ENCODE data around the gene ITGA2. TPM values are rescaled to one million over a fixed set of nuclear protein-coding genes. Genes with fewer than 3 reads are reported as not detected.

ITGA2 gene
- total and polyA plus RNA-seq, 5 experiments from 2014 or later: 0.06 to 0.19 TPM; not detected in 3

- Mint-ChIP-seq H3K36me3 (no peaks in the 10 kb centered on the region), H3K4me3 (no peak overlapping the region), H3K27me3 (no peaks in the 10 kb centered on the region), H3K4me1 (peaks cover 5 to 25% (median 10%) of the 10 kb centered on the region in 4 donors), H3K9me3 (no peaks in the 10 kb centered on the region), H3K27ac (peak overlapping the region in 1 of 10 donors; percentile 6)
- POLR2A ChIA-PET: interaction anchor here (1.7 kb wide), 1 partner anchor 10 kb away, joined by 3 read pairs; no protein-coding TSS in a partner anchor
- no peak for DNase-seq
- ATAC-seq: no peak
Observed at GRCh38 chr5:53029608-53030007, 40.5 kb downstream of the ITGA2 start.

DNA sequence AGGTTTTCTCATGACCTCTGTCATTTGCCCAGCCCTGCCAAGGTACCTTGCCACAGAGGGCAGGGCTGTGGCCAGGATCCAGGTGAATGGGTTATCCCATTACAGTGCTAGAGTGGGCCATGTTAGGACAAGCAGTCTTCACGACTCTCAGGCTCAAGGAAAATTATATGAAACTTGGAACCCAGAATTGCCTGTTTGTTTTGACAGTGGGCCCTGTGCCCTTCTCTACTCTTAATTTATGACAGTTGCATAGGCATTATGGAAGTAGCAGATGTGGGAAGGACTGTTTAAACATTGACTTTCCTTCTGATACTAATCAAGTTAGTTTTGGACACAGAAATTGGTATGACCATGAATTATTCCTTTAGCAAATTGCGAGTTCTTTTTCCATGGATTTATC is 41.7 kb downstream of the ITGA2 start:
- H3K36me3 Mint-ChIP-seq: no peaks in the 10 kb centered on the region
- POLR2A ChIA-PET: no interaction called here
- H3K9me3 Mint-ChIP-seq: no peaks in the 10 kb centered on the region
- H3K4me3 Mint-ChIP-seq: no peak overlapping the region
- H3K4me1 Mint-ChIP-seq: peaks cover 5 to 25% (median 10%) of the 10 kb centered on the region in 4 donors
- DNase-seq: no peak
- peak overlapping the region in 8 of 10 donors; percentile 20 to 89 (median 50) for H3K27ac Mint-ChIP-seq
- ATAC-seq: no peak
- H3K27me3 Mint-ChIP-seq: no peaks in the 10 kb centered on the region

DNA sequence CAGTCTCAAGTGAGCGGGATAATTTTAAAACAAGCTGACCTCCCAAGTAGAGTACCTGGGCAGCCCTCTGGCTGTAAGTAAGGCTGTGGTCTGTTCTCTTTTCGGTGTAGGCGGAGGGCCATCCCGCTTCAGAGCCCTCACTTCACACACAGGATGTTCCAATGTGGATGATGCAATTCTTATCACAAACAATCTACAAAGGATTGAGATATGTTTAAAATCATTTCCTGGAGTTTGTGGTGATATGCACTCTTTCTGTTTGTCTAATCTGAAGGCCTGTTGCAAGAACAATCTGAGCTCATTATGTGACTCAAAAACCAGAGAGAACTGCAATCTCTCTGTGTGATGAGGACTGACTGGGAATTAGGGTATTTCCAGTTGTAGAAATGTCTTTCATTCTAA is 42.5 kb downstream of the ITGA2 start:
- no peaks in the 10 kb centered on the region for H3K9me3 Mint-ChIP-seq
- peak overlapping the region in 6 of 10 donors; percentile 4 to 56 (median 36) for H3K4me3 Mint-ChIP-seq
- peak in 2 of 10 donors; percentile 35 to 58 for DNase-seq
- H3K27ac Mint-ChIP-seq: peak overlapping the region in 9 of 10 donors; percentile 4 to 89 (median 68)
- no peaks in the 10 kb centered on the region for H3K27me3 Mint-ChIP-seq
- ATAC-seq: peak; percentile 68
- POLR2A ChIA-PET: no interaction called here
- H3K4me1 Mint-ChIP-seq: peaks cover 5 to 25% (median 10%) of the 10 kb centered on the region in 4 donors
- H3K36me3 Mint-ChIP-seq: no peaks in the 10 kb centered on the region

- DNase-seq (no peak), ATAC-seq (no peak)
- no peaks in the 10 kb centered on the region for H3K27me3 Mint-ChIP-seq
- POLR2A ChIA-PET: no interaction called here
- peak overlapping the region in 5 of 10 donors; percentile 18 to 88 (median 56) for H3K27ac Mint-ChIP-seq
- peaks cover 5 to 25% (median 10%) of the 10 kb centered on the region in 4 donors for H3K4me1 Mint-ChIP-seq
- H3K4me3 Mint-ChIP-seq: peak overlapping the region in 2 of 10 donors; percentile 7 to 36
- H3K9me3 Mint-ChIP-seq: no peaks in the 10 kb centered on the region
- H3K36me3 Mint-ChIP-seq: no peaks in the 10 kb centered on the region
Observed at GRCh38 chr5:53032188-53032587, 43.0 kb downstream of the ITGA2 start.

- ATAC-seq (no peak), DNase-seq (no peak)
- Mint-ChIP-seq H3K4me1 (peaks cover 5 to 27% (median 13%) of the 10 kb centered on the region in 4 donors), H3K27ac (no peak overlapping the region), H3K4me3 (no peak overlapping the region), H3K36me3 (no peaks in the 10 kb centered on the region), H3K9me3 (no peaks in the 10 kb centered on the region), H3K27me3 (peaks cover 0 to 4% (median 0%) of the 10 kb centered on the region in 5 donors)
- POLR2A ChIA-PET: no interaction called here
Observed at GRCh38 chr5:53034832-53035231, 45.7 kb downstream of the ITGA2 start.

- POLR2A ChIA-PET: no interaction called here
- peaks cover 0 to 4% (median 0%) of the 10 kb centered on the region in 5 donors for H3K27me3 Mint-ChIP-seq
- no peaks in the 10 kb centered on the region for H3K36me3 Mint-ChIP-seq
- DNase-seq: no peak
- H3K4me1 Mint-ChIP-seq: peaks cover 5 to 31% (median 21%) of the 10 kb centered on the region in 4 donors
- no peaks in the 10 kb centered on the region for H3K9me3 Mint-ChIP-seq
- H3K4me3 Mint-ChIP-seq: no peak overlapping the region
- H3K27ac Mint-ChIP-seq: no peak overlapping the region
- ATAC-seq: no peak
Observed at GRCh38 chr5:53035868-53036381, 46.8 kb downstream of the ITGA2 start.

DNA sequence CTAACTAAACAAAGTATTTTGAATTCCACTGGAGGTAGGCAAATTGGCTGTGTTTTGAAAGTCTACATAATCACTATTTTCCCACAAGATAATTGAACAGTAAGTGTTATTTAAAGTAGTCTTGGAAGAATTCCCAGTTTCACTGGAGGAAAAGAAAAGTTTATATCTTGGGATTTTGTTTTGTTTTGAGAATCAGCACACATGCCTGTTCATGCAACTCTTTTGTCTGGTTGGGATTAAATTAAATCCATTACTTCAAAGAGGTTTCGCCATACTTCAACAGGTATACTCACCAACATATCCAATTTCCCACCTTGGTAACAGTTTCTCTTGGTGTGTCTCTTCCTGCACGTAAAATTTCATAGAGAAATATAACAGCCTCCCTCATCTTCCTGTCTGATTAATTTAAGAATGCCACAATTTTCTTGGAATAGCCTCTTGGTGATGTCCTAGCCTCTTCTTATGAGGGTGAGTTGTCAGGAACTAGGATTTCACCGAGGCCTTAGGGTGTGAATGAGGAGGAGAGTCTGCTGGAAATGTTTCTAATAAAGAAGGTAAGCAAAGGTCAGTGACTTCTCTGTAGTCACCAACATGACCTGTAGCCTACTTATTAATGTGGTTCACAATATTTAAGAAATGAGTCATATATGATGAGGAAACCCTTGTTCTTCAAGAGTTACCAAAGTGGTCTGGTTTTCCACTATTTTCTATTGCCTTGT is 48.1 kb downstream of the ITGA2 start:
- POLR2A ChIA-PET: interaction anchor here (0.6 kb wide), 1 partner anchor 280 kb away, joined by 3 read pairs; no protein-coding TSS in a partner anchor
- no peak for ATAC-seq
- no peak overlapping the region for H3K4me3 Mint-ChIP-seq
- no peak for DNase-seq
- H3K36me3 Mint-ChIP-seq: no peaks in the 10 kb centered on the region
- no peak overlapping the region for H3K27ac Mint-ChIP-seq
- peaks cover 0 to 28% (median 18%) of the 10 kb centered on the region in 4 donors for H3K4me1 Mint-ChIP-seq
- peaks cover 0 to 4% (median 0%) of the 10 kb centered on the region in 5 donors for H3K27me3 Mint-ChIP-seq
- H3K9me3 Mint-ChIP-seq: no peaks in the 10 kb centered on the region

- Mint-ChIP-seq H3K27me3 (peaks cover 0 to 4% (median under 1%) of the 10 kb centered on the region in 5 donors), H3K9me3 (no peaks in the 10 kb centered on the region), H3K4me3 (no peak overlapping the region), H3K4me1 (peaks cover 0 to 21% (median 17%) of the 10 kb centered on the region in 4 donors), H3K27ac (peak overlapping the region in 1 of 10 donors; percentile 52), H3K36me3 (no peaks in the 10 kb centered on the region)
- ATAC-seq: no peak
- DNase-seq: no peak
- POLR2A ChIA-PET: interaction anchor here (0.6 kb wide), 1 partner anchor 281 kb away, joined by 3 read pairs; no protein-coding TSS in a partner anchor
Observed at GRCh38 chr5:53038196-53038847, 49.2 kb downstream of the ITGA2 start.

- no peak for DNase-seq
- Mint-ChIP-seq H3K4me1 (peaks cover 0 to 21% (median 17%) of the 10 kb centered on the region in 4 donors), H3K4me3 (peak overlapping the region in 2 of 10 donors; percentile 1 to 4), H3K27ac (peak overlapping the region in 1 of 10 donors; percentile 48), H3K36me3 (no peaks in the 10 kb centered on the region), H3K27me3 (peaks cover 0 to 5% (median 2%) of the 10 kb centered on the region in 5 donors), H3K9me3 (no peaks in the 10 kb centered on the region)
- no peak for ATAC-seq
- POLR2A ChIA-PET: interaction anchor here (1.5 kb wide), 1 partner anchor 10 kb away, joined by 3 read pairs; no protein-coding TSS in a partner anchor
Observed at GRCh38 chr5:53039855-53040254, 50.7 kb downstream of the ITGA2 start.

DNA sequence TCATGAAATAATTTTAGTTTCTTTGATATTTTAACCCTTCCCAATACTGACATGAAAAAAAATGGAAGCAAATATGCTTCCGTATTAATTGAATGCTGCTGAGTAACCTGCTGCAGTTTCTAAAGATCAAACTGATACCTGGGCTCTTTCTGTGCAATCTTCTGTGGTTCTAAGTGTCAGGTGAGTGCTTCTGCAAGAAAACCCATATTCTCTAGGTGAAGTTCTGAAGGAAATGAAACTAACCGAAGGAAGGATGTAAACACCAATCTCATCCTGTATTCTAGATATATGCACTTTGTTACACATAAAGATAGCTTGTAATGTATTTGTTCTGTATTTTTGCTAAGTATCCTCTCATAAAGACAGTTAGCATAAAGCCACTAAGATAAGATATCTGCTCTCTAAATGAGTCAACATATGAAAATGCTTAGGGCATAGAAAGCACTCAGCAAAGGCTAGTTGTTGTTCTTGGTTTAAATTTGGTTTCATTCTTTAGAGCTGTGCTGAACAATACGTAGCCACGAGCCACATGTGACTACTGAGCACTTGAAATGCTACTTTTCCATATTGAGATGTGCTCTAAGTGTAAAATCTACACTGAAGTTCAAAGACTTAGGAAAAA is 52.0 kb downstream of the ITGA2 start:
- Mint-ChIP-seq H3K27me3 (peaks cover 0 to 5% (median 2%) of the 10 kb centered on the region in 5 donors), H3K4me1 (peaks cover 0 to 21% (median 17%) of the 10 kb centered on the region in 4 donors), H3K4me3 (peak overlapping the region; percentile 12 to 78 (median 69)), H3K9me3 (no peaks in the 10 kb centered on the region), H3K36me3 (no peaks in the 10 kb centered on the region), H3K27ac (peak overlapping the region in 8 of 10 donors; percentile 7 to 69 (median 46))
- DNase-seq: peak in 2 of 10 donors; percentile 20 to 38
- ATAC-seq: peak; percentile 30 to 61
- POLR2A ChIA-PET: no interaction called here

GRCh38 chr5:53041740-53042139 is 52.6 kb downstream of the ITGA2 start:
- DNase-seq: no peak
- Mint-ChIP-seq H3K4me1 (peaks cover 0 to 21% (median 17%) of the 10 kb centered on the region in 4 donors), H3K36me3 (no peaks in the 10 kb centered on the region), H3K27me3 (peaks cover 0 to 5% (median 2%) of the 10 kb centered on the region in 5 donors), H3K9me3 (no peaks in the 10 kb centered on the region), H3K4me3 (peak overlapping the region in 3 of 10 donors; percentile 52 to 78 (median 67)), H3K27ac (no peak overlapping the region)
- ATAC-seq: no peak
- POLR2A ChIA-PET: no interaction called here

GRCh38 chr5:53045263-53045662 is 56.1 kb downstream of the ITGA2 start:
- peaks cover 0 to 14% (median 10%) of the 10 kb centered on the region in 4 donors for H3K4me1 Mint-ChIP-seq
- DNase-seq: no peak
- no peak overlapping the region for H3K27ac Mint-ChIP-seq
- H3K36me3 Mint-ChIP-seq: no peaks in the 10 kb centered on the region
- no peak overlapping the region for H3K4me3 Mint-ChIP-seq
- H3K9me3 Mint-ChIP-seq: no peaks in the 10 kb centered on the region
- POLR2A ChIA-PET: no interaction called here
- no peak for ATAC-seq
- H3K27me3 Mint-ChIP-seq: peaks cover 0 to 5% (median 2%) of the 10 kb centered on the region in 5 donors

Measured in naive thymus-derived CD8-positive, alpha-beta T cell (primary cell).